Peyer's patch (tissue), 4 donors: ENCODE results near the gene KMT2A. TPM values are rescaled to one million over a fixed set of nuclear protein-coding genes. Genes with fewer than 3 reads are reported as not detected.
A peak's percentile ranks its signal among the peaks of the same experiment; 100 is the strongest.

ENCODE experiments used
- DNase-seq, 3 donors: peaks; one replicate each; pipeline ENCODE4 v3.0.0-alpha.2; 2017 to 2019
- H3K27ac ChIP-seq, 4 donors: fragments of 200-600 bp; sonication (generic); one replicate each; pipeline ENCODE4 v1.5.1; 2016 to 2019
- H3K27me3 ChIP-seq, 2 donors: fragments of 200-600 bp; sonication (generic); one replicate each; pipeline ENCODE4 v1.5.1; 2019
- H3K36me3 ChIP-seq, 3 donors: fragments of 200-600 bp; sonication (generic); one replicate each; pipeline ENCODE4 v1.5.1; 2016 to 2019
- H3K4me1 ChIP-seq, 4 donors: fragments of 200-600 bp; sonication (generic); one replicate each; pipeline ENCODE4 v1.5.1; 2016 to 2019
- H3K4me3 ChIP-seq, 4 donors: fragments of 200-600 bp; sonication (generic); 1 replicate in 3 of 4; 2 replicates in 1 of 4; pipeline ENCODE4 v1.5.1; 2016 to 2019; ENCODE audit warnings: mild to moderate bottlenecking in 1 of 4
- H3K9me3 ChIP-seq, 4 donors: fragments of 200-600 bp; sonication (generic); one replicate each; pipeline ENCODE4 v1.5.1; 2016 to 2019; ENCODE audit warnings: mild to moderate bottlenecking in 1 of 4
- POLR2A ChIP-seq, 2 donors: fragments of 450-650 bp; IDR thresholded peaks; one replicate each; pipeline ENCODE4 v1.5.1; 2017; ENCODE audit warnings: antibody characterized with exemption in 2 of 2, mild to moderate bottlenecking in 2 of 2, moderate library complexity in 2 of 2
- total RNA-seq, 4 donors: library from RNA; depleted of rRNA; stranded (reverse); fragments of >200 nt; gene quantifications; one replicate each; pipeline ENCODE4 v1.1.0, GENCODE V29; 2016
- TF ChIP-seq, protein P1 (sequence below), 6 experiments: fragments of 450-650 bp in 4 of 6; fragments of 200-600 bp in 2 of 6; sonication (generic) in 1 of 6; IDR thresholded peaks; one replicate each; pipeline ENCODE4 v1.5.1; 2017 to 2019; ENCODE audit warnings: antibody characterized with exemption in 6 of 6, mild to moderate bottlenecking in 3 of 6, moderate library complexity in 1 of 6

The KMT2A gene
- total RNA-seq, 4 donors from 2014 or later = 46.6 to 110 (median 74.3) TPM

DNA sequence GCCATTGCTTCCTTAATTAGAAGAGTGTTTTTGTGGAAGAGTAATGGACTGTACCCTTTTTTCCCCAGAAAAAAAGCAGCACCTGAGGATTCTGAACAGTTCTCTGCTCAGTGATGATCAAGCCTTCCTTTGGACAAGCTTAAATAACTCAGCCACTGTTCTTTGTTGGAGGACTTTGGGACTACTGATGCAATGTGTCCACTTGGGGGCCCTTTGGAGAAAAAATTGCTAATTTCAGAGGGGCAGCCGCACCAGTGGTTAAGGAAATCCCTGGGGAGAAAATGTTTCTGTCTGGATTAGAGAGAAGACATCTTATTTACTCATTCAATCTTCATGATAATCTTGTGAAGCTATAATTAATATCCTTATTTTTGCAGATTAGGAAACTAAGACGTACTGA is 5.3 kb upstream of the KMT2A start:
- no peak overlapping the region for H3K27ac ChIP-seq
- H3K9me3 ChIP-seq = no peaks in the 10 kb centered on the region

DNA sequence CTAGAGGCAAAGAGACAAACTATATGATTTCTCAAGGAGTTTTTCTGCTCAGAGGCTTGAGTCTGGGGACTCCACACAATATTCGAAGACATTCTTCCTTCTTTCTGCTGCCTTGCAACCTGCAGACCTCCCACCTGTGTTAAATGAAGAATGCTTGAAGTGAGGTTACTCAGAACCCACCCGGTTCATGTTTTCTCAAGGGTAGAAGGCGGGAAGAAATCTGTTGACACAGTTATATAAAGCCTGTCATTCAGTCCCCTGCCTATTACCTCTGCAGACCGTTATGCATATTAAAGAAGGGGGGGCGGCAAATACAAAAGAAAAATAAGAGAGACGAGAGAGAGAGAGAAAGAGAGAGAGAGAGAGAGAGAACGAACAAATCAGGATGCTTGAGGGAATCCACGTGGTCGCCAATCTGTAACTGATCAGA is 2.2 kb upstream of the KMT2A start:
- peaks cover 0 to 32% (median 0%) of the 10 kb centered on the region in 4 donors for H3K4me1 ChIP-seq
- H3K27me3 ChIP-seq = no peaks in the 10 kb centered on the region
- TF ChIP-seq, protein P1, sequence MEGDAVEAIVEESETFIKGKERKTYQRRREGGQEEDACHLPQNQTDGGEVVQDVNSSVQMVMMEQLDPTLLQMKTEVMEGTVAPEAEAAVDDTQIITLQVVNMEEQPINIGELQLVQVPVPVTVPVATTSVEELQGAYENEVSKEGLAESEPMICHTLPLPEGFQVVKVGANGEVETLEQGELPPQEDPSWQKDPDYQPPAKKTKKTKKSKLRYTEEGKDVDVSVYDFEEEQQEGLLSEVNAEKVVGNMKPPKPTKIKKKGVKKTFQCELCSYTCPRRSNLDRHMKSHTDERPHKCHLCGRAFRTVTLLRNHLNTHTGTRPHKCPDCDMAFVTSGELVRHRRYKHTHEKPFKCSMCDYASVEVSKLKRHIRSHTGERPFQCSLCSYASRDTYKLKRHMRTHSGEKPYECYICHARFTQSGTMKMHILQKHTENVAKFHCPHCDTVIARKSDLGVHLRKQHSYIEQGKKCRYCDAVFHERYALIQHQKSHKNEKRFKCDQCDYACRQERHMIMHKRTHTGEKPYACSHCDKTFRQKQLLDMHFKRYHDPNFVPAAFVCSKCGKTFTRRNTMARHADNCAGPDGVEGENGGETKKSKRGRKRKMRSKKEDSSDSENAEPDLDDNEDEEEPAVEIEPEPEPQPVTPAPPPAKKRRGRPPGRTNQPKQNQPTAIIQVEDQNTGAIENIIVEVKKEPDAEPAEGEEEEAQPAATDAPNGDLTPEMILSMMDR (IDR thresholded peaks at IDR 0.05) = no peak
- no peak for TF ChIP-seq POLR2A (IDR thresholded peaks at IDR 0.05)
- H3K9me3 ChIP-seq = no peaks in the 10 kb centered on the region
- H3K36me3 ChIP-seq = no peaks in the 10 kb centered on the region
- DNase-seq = no peak
- H3K27ac ChIP-seq = peak overlapping the region in 1 of 4 donors; percentile 94
- H3K4me3 ChIP-seq = peak overlapping the region; percentile 92 to 95 (median 94)

More for the DNA sequence above, 5.3 kb upstream of the KMT2A start:
- no peak for TF ChIP-seq POLR2A (IDR thresholded peaks at IDR 0.05)
- TF ChIP-seq, protein P1 (IDR thresholded peaks at IDR 0.05) = no peak
- Histone ChIP-seq H3K27me3 (no peaks in the 10 kb centered on the region), H3K36me3 (no peaks in the 10 kb centered on the region), H3K4me1 (peaks cover 0 to 14% (median 0%) of the 10 kb centered on the region in 4 donors), H3K4me3 (no peak overlapping the region)
- DNase-seq = no peak

DNA sequence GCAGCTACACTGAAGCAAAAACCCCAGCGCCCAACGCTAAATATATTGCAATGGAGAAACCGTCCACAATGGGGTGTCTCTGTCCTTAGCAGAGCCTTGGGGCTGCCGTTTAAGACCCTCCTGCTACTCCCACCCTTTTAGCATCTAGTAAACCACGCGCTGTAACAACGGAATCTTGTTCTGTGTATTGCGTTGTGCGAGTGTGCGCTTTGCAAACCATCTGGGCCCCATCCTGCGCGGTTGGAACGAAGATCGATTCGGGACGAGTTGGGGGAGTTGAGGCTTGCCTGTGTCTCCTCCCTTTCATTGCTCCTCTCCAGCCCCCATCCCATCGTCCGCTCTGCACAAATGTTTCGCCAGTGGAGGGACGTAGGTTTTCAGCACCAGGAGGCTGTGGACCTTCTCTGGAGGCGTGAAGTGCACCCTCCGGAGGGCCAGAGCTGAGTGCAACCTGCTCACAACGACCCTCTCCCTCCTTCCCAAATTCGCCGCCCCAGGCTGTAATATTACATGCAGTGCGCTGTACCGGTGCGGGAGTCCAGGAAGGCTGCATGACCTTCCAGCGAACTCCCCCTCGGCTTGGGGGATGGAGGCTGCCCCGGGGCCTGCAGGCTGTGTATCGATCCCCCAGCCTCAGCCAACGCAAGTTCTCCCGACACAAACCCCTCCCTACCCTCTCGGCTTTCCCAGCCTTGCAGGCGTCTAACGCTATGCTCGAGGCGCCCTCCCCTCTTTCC is 1.6 kb upstream of the KMT2A start:
- peak; percentile 35 to 59 (median 51) for DNase-seq
- H3K27ac ChIP-seq = peak overlapping the region in 3 of 4 donors; percentile 90 to 94 (median 92)
- H3K4me3 ChIP-seq = peak overlapping the region; percentile 92 to 95 (median 94)
- no peak for TF ChIP-seq POLR2A (IDR thresholded peaks at IDR 0.05)
- TF ChIP-seq, protein P1 (IDR thresholded peaks at IDR 0.05) = no peak
- no peaks in the 10 kb centered on the region for H3K36me3 ChIP-seq
- no peaks in the 10 kb centered on the region for H3K9me3 ChIP-seq
- peaks cover 0 to 38% (median 1%) of the 10 kb centered on the region in 4 donors for H3K4me1 ChIP-seq
- H3K27me3 ChIP-seq = no peaks in the 10 kb centered on the region

- Histone ChIP-seq H3K9me3 (no peaks in the 10 kb centered on the region), H3K27me3 (no peaks in the 10 kb centered on the region), H3K4me1 (peaks cover 0 to 45% (median 1%) of the 10 kb centered on the region in 4 donors), H3K36me3 (no peaks in the 10 kb centered on the region), H3K27ac (peak overlapping the region; percentile 89 to 94 (median 91)), H3K4me3 (peak overlapping the region; percentile 92 to 95 (median 94))
- TF ChIP-seq, protein P1 (IDR thresholded peaks at IDR 0.05) = no peak
- TF ChIP-seq POLR2A (IDR thresholded peaks at IDR 0.05) = no peak
- peak; percentile 64 to 81 (median 70) for DNase-seq
Measured at GRCh38 chr11:118435290-118435892, 901 bp upstream of the KMT2A start.

- peaks cover 0 to 57% (median 1%) of the 10 kb centered on the region in 4 donors for H3K4me1 ChIP-seq
- H3K27ac ChIP-seq = peak overlapping the region; percentile 89 to 94 (median 91)
- peak; percentile 24 to 55 (median 52) for DNase-seq
- no peak for TF ChIP-seq POLR2A (IDR thresholded peaks at IDR 0.05)
- TF ChIP-seq, protein P1 (IDR thresholded peaks at IDR 0.05) = no peak
- no peaks in the 10 kb centered on the region for H3K9me3 ChIP-seq
- no peaks in the 10 kb centered on the region for H3K27me3 ChIP-seq
- H3K4me3 ChIP-seq = peak overlapping the region; percentile 92 to 95 (median 94)
- H3K36me3 ChIP-seq = no peaks in the 10 kb centered on the region
Measured at GRCh38 chr11:118436639-118437207, 431 bp downstream of the KMT2A start.
